Measurements from ENCODE around the gene SLC6A2. TPM values are rescaled to one million over a fixed set of nuclear protein-coding genes. Genes with fewer than 3 reads are reported as not detected.

Gene SLC6A2
- total and polyA plus RNA-seq, 8 donors = 0.09 to 0.52 (median 0.25) TPM; not detected in 5

GRCh38 chr16:55645986-55646385 is 9.8 kb upstream of the SLC6A2 start:
- ATAC-seq (no peak), FAIRE-seq (no peak), DNase-seq (no peak)
- TF ChIP-seq CTCF (IDR thresholded peaks at IDR 0.05) = no peak
- no peaks in the 10 kb centered on the region for H3K36me3 ChIP-seq
- H3K27me3 ChIP-seq = no peaks in the 10 kb centered on the region
- H3K27ac ChIP-seq = no peak overlapping the region
- no peaks in the 10 kb centered on the region for H3K4me1 ChIP-seq
- no peak overlapping the region for H3K4me3 ChIP-seq
- intact Hi-C loops (cut with DNase I) = no loop called here
- no peaks in the 10 kb centered on the region for H3K9me3 ChIP-seq
- 59 to 73% methylated on average over 4 of the region's 4 CpGs for WGBS, 2 donors

GRCh38 chr16:55647343-55647742 is 8.4 kb upstream of the SLC6A2 start:
- Histone ChIP-seq H3K27ac (no peak overlapping the region), H3K9me3 (no peaks in the 10 kb centered on the region), H3K36me3 (no peaks in the 10 kb centered on the region), H3K4me1 (no peaks in the 10 kb centered on the region), H3K27me3 (no peaks in the 10 kb centered on the region), H3K4me3 (no peak overlapping the region)
- no peak for DNase-seq
- TF ChIP-seq CTCF (IDR thresholded peaks at IDR 0.05) = no peak
- intact Hi-C loops (cut with DNase I) = no loop called here
- no peak for FAIRE-seq
- WGBS, 2 donors = 60 to 80% methylated on average over 4 of the region's 4 CpGs
- no peak for ATAC-seq

GRCh38 chr16:55647798-55648197 is 8.0 kb upstream of the SLC6A2 start:
- intact Hi-C loops (cut with DNase I) = no loop called here
- ATAC-seq = no peak
- Histone ChIP-seq H3K27me3 (no peaks in the 10 kb centered on the region), H3K4me1 (no peaks in the 10 kb centered on the region), H3K27ac (no peak overlapping the region), H3K9me3 (no peaks in the 10 kb centered on the region), H3K36me3 (no peaks in the 10 kb centered on the region), H3K4me3 (no peak overlapping the region)
- no peak for FAIRE-seq
- TF ChIP-seq CTCF (IDR thresholded peaks at IDR 0.05) = no peak
- no peak for DNase-seq

- FAIRE-seq = no peak
- intact Hi-C loops (cut with DNase I) = no loop called here
- Histone ChIP-seq H3K4me3 (no peak overlapping the region), H3K36me3 (no peaks in the 10 kb centered on the region), H3K27ac (no peak overlapping the region), H3K27me3 (peaks cover 0 to 26% (median 4%) of the 10 kb centered on the region in 4 donors), H3K4me1 (no peaks in the 10 kb centered on the region), H3K9me3 (no peaks in the 10 kb centered on the region)
- no peak for DNase-seq
- no peak for ATAC-seq
- 66 to 70% methylated on average over 10 of the region's 10 CpGs for WGBS, 2 donors
- no peak for TF ChIP-seq CTCF (IDR thresholded peaks at IDR 0.05)
These were observed 3.7 kb upstream of the SLC6A2 start for GRCh38 chr16:55651841-55652824.

GRCh38 chr16:55653106-55653505 is 2.7 kb upstream of the SLC6A2 start:
- ATAC-seq (no peak), FAIRE-seq (no peak), DNase-seq (no peak)
- Histone ChIP-seq H3K27me3 (peaks cover 0 to 29% (median 4%) of the 10 kb centered on the region in 4 donors), H3K4me3 (no peak overlapping the region), H3K27ac (no peak overlapping the region), H3K9me3 (no peaks in the 10 kb centered on the region), H3K4me1 (no peaks in the 10 kb centered on the region), H3K36me3 (no peaks in the 10 kb centered on the region)
- 75 to 84% methylated on average over 2 of the region's 2 CpGs for WGBS, 2 donors
- TF ChIP-seq CTCF (IDR thresholded peaks at IDR 0.05) = no peak
- intact Hi-C loops (cut with DNase I) = no loop called here

Measured in pancreas (tissue), 10 donors.